AG04450 (cell line): ENCODE data around the gene TNFRSF1A. TPM values are rescaled to one million over a fixed set of nuclear protein-coding genes. Genes with fewer than 3 reads are reported as not detected.

Experiments used
- CTCF ChIA-PET: fragments of 300-600, 350-600 bp; formaldehyde crosslinking; extraction: SDS; loops from one replicate; lab custom pipeline; 2022; ENCODE audit warnings: antibody characterized with exemption, inconsistent platforms; lab: Charles Lee
- POLR2A ChIA-PET: fragments of 350-600 bp; formaldehyde crosslinking; extraction: SDS; loops from one replicate; lab custom pipeline; 2021; ENCODE audit warnings: antibody characterized with exemption, inconsistent platforms; lab: Yijun Ruan, JAX
- DNase-seq: peaks from one replicate; pipeline ENCODE4 v3.0.0-alpha.2; 2011; ENCODE audit warnings: low read depth, low spot score
- H3K27ac ChIP-seq: one replicate; pipeline ENCODE4 v1.5.1; 2012; ENCODE audit warnings: low read depth, low read length, control low read depth
- H3K27me3 ChIP-seq: one replicate; pipeline ENCODE4 v1.6.0; 2012; ENCODE audit warnings: low read length; ENCODE audit not compliant: control insufficient read depth, insufficient read depth
- H3K4me3 ChIP-seq: 2 replicates; pipeline ENCODE4 v1.5.1; 2011; ENCODE audit warnings: mild to moderate bottlenecking, low read depth, low read length, control low read depth
- H3K9me3 ChIP-seq: 2 replicates; pipeline ENCODE4 v1.5.1; 2012; ENCODE audit warnings: low read length; ENCODE audit not compliant: control insufficient read depth, insufficient read depth
- CTCF ChIP-seq: IDR thresholded peaks from 2 replicates; pipeline ENCODE4 v1.5.1; 2011; ENCODE audit warnings: low read depth, low read length, control low read depth, inconsistent platforms
- polyA plus RNA-seq: library from polyadenylated mRNA; depleted of rRNA; stranded (reverse); fragments of >200 nt; gene quantifications from 2 replicates; pipeline ENCODE4 v1.2.3, GENCODE V29; 2011

Gene TNFRSF1A
- polyA plus RNA-seq, 1 experiment, result 231 TPM

- Histone ChIP-seq H3K4me3 (no peak overlapping the region), H3K27me3 (peaks cover 9% of the 10 kb centered on the region), H3K9me3 (no peaks in the 10 kb centered on the region; the same call in 1 of the 2 replicates), H3K27ac (no peak overlapping the region)
- POLR2A ChIA-PET, result interaction anchor here (0.7 kb wide), 1 partner anchor 131 kb away, joined by 3 read pairs; no protein-coding TSS in a partner anchor
- CTCF ChIA-PET, result interaction anchor here (0.7 to 1.1 kb wide), 2 partner anchors 325 kb away, joined by 3 to 4 read pairs; no protein-coding TSS in a partner anchor
- TF ChIP-seq CTCF, result no peak
- DNase-seq, result no peak
These were observed 28.4 kb downstream of the TNFRSF1A start for GRCh38 chr12:6313326-6313940.

- Histone ChIP-seq H3K9me3 (no peaks in the 10 kb centered on the region; the same call in 1 of the 2 replicates), H3K27me3 (peaks cover 9% of the 10 kb centered on the region), H3K27ac (no peak overlapping the region), H3K4me3 (no peak overlapping the region)
- ChIA-PET POLR2A (interaction anchor here (0.7 kb wide), 1 partner anchor 131 kb away, joined by 3 read pairs; no protein-coding TSS in a partner anchor), CTCF (interaction anchor here (1.1 kb wide), 1 partner anchor 324 kb away, joined by 3 read pairs; no protein-coding TSS in a partner anchor)
- no peak for DNase-seq
- TF ChIP-seq CTCF, result no peak
These were observed 29.1 kb downstream of the TNFRSF1A start for GRCh38 chr12:6312529-6313325.

GRCh38 chr12:6311822-6312528, 29.9 kb downstream of the TNFRSF1A start:
- Histone ChIP-seq H3K27me3 (peaks cover 9% of the 10 kb centered on the region), H3K9me3 (no peaks in the 10 kb centered on the region; the same call in 1 of the 2 replicates), H3K4me3 (no peak overlapping the region), H3K27ac (no peak overlapping the region)
- no peak for TF ChIP-seq CTCF
- POLR2A ChIA-PET, result no interaction called here
- DNase-seq, result no peak
- CTCF ChIA-PET, result no interaction called here

- H3K27me3 ChIP-seq, result peaks cover 9% of the 10 kb centered on the region
- peak overlapping the region; percentile 37; the same call in 1 of the 2 replicates for H3K4me3 ChIP-seq
- H3K27ac ChIP-seq, result no peak overlapping the region
- no peak for TF ChIP-seq CTCF
- H3K9me3 ChIP-seq, result no peaks in the 10 kb centered on the region; the same call in 1 of the 2 replicates
- ChIA-PET POLR2A (interaction anchor here (0.5 kb wide), 1 partner anchor 11 kb away, joined by 5 read pairs; no protein-coding TSS in a partner anchor), CTCF (no interaction called here)
- DNase-seq, result no peak
These were observed 30.9 kb downstream of the TNFRSF1A start for GRCh38 chr12:6310771-6311610.
